WERI-Rb-1 (cell line): ENCODE results near the gene AHNAK.
A peak's percentile ranks its signal among the peaks of the same experiment; 100 is the strongest.

Source experiments
- DNase-seq: peaks from one replicate; pipeline ENCODE4 v3.0.0-alpha.2; 2020
- H3K27ac ChIP-seq: fragments of 250-450 bp; sonication (Bioruptor Pico); 2 replicates; pipeline ENCODE4 v1.5.1; 2020; ENCODE audit warnings: mild to moderate bottlenecking, moderate library complexity
- H3K27me3 ChIP-seq: fragments of 250-450 bp; sonication (Bioruptor Pico); 2 replicates; pipeline ENCODE4 v1.5.1; 2021; ENCODE audit warnings: mild to moderate bottlenecking, low read depth, moderate library complexity; ENCODE audit not compliant: insufficient read depth, severe bottlenecking
- H3K36me3 ChIP-seq: fragments of 250-450 bp; sonication (Bioruptor Pico); 2 replicates; pipeline ENCODE4 v1.5.1; 2020; ENCODE audit warnings: mild to moderate bottlenecking, moderate library complexity
- H3K4me3 ChIP-seq: 2 replicates; pipeline ENCODE4 v1.5.1; 2011; ENCODE audit warnings: low read depth, mild to moderate bottlenecking, control low read depth, low read length
- H3K9me3 ChIP-seq: fragments of 250-450 bp; sonication (Bioruptor Pico); 2 replicates; pipeline ENCODE4 v1.5.1; 2021; ENCODE audit warnings: mild to moderate bottlenecking, moderate library complexity; ENCODE audit not compliant: severe bottlenecking
- CTCF ChIP-seq: IDR thresholded peaks from 2 replicates; pipeline ENCODE4 v1.5.1; 2011; ENCODE audit warnings: low read depth, mild to moderate bottlenecking, control low read depth, inconsistent platforms, low read length

AHNAK gene

GRCh38 chr11:62548545-62549335 lies 2.1 kb upstream of the AHNAK start:
- TF ChIP-seq CTCF, result no peak
- Histone ChIP-seq H3K27me3 (peaks cover 26% of the 10 kb centered on the region), H3K9me3 (no peaks in the 10 kb centered on the region), H3K4me3 (no peak overlapping the region), H3K27ac (no peak overlapping the region), H3K36me3 (no peaks in the 10 kb centered on the region)
- DNase-seq, result no peak

- H3K9me3 ChIP-seq, result no peaks in the 10 kb centered on the region
- DNase-seq, result no peak
- TF ChIP-seq CTCF, result no peak
- no peaks in the 10 kb centered on the region for H3K36me3 ChIP-seq
- H3K4me3 ChIP-seq, result no peak overlapping the region
- no peak overlapping the region for H3K27ac ChIP-seq
- H3K27me3 ChIP-seq, result peaks cover 34% of the 10 kb centered on the region
Observed at GRCh38 chr11:62547691-62548281, 1.2 kb upstream of the AHNAK start.

- Histone ChIP-seq H3K27me3 (peaks cover 34% of the 10 kb centered on the region), H3K4me3 (no peak overlapping the region), H3K36me3 (no peaks in the 10 kb centered on the region), H3K27ac (no peak overlapping the region), H3K9me3 (no peaks in the 10 kb centered on the region)
- no peak for DNase-seq
- no peak for TF ChIP-seq CTCF
Observed at GRCh38 chr11:62546929-62547625, 471 bp upstream of the AHNAK start.

GRCh38 chr11:62545437-62546243 lies 966 bp downstream of the AHNAK start:
- no peak overlapping the region for H3K27ac ChIP-seq
- no peaks in the 10 kb centered on the region for H3K9me3 ChIP-seq
- H3K27me3 ChIP-seq, result peaks cover 34% of the 10 kb centered on the region
- no peak for TF ChIP-seq CTCF
- no peak for DNase-seq
- no peaks in the 10 kb centered on the region for H3K36me3 ChIP-seq
- peak overlapping the region; percentile 53 for H3K4me3 ChIP-seq

- H3K4me3 ChIP-seq, result peak overlapping the region; percentile 53
- no peak for TF ChIP-seq CTCF
- H3K27ac ChIP-seq, result no peak overlapping the region
- DNase-seq, result no peak
- peaks cover 34% of the 10 kb centered on the region for H3K27me3 ChIP-seq
- no peaks in the 10 kb centered on the region for H3K9me3 ChIP-seq
- H3K36me3 ChIP-seq, result no peaks in the 10 kb centered on the region
Observed at GRCh38 chr11:62544581-62545436, 1.8 kb downstream of the AHNAK start.
